Keratinocyte (primary cell): Measurements from ENCODE around the gene PLB1. TPM values are rescaled to one million over a fixed set of nuclear protein-coding genes. Genes with fewer than 3 reads are reported as not detected.

Experiments used
- DNase-seq: peaks from one replicate; pipeline ENCODE4 v3.0.0-alpha.2; 2011; ENCODE audit warnings: low read depth, missing footprints, low spot score
- FAIRE-seq: peaks from 2 replicates; lab custom pipeline; 2011; peaks lifted over from hg19 to GRCh38; lab: Jason Lieb, UNC
- H2AFZ ChIP-seq: 2 replicates; pipeline ENCODE4 v1.6.0; 2012; ENCODE audit warnings: low read length, control low read depth, inconsistent platforms; ENCODE audit not compliant: control insufficient read depth
- H3K27ac ChIP-seq: 2 replicates; pipeline ENCODE4 v1.5.1; 2011; ENCODE audit warnings: low read length; ENCODE audit not compliant: control insufficient read depth, insufficient read depth
- H3K27me3 ChIP-seq: 3 replicates; pipeline ENCODE4 v1.6.0; 2011; ENCODE audit warnings: low read length; ENCODE audit not compliant: control insufficient read depth, insufficient read depth; ENCODE audit errors: extremely low read depth
- H3K36me3 ChIP-seq, 2 experiments: 2 replicates in 1 of 2; 3 replicates in 1 of 2; pipeline ENCODE4 v1.5.1; 2011; ENCODE audit warnings: low read length in 2 of 2, mild to moderate bottlenecking in 1 of 2; ENCODE audit not compliant: control insufficient read depth in 2 of 2, insufficient read depth in 2 of 2; ENCODE audit errors: extremely low read depth in 1 of 2
- H3K4me1 ChIP-seq: 3 replicates; pipeline ENCODE4 v1.5.1; 2011; ENCODE audit warnings: low read length; ENCODE audit not compliant: control insufficient read depth, insufficient read depth; ENCODE audit errors: extremely low read depth
- H3K4me2 ChIP-seq: 3 replicates; pipeline ENCODE4 v1.6.0; 2011; ENCODE audit warnings: low read depth, low read length; ENCODE audit not compliant: control insufficient read depth, insufficient read depth; ENCODE audit errors: extremely low read depth
- H3K4me3 ChIP-seq, 3 experiments: fragments of 200-600 bp in 1 of 3; sonication (generic) in 1 of 3; 2 replicates in 2 of 3; 3 replicates in 1 of 3; pipeline ENCODE4 v1.5.1; 2011 to 2016; ENCODE audit warnings: low read length in 3 of 3, mild to moderate bottlenecking in 3 of 3, control low read depth in 2 of 3, inconsistent platforms in 1 of 3, low read depth in 1 of 3, mixed read lengths in 1 of 3, mixed run types in 1 of 3, moderate library complexity in 1 of 3; ENCODE audit not compliant: control insufficient read depth in 2 of 3, insufficient read depth in 2 of 3; ENCODE audit errors: extremely low read depth in 1 of 3
- H3K79me2 ChIP-seq: 2 replicates; pipeline ENCODE4 v1.6.0; 2012; ENCODE audit warnings: low read length; ENCODE audit not compliant: control insufficient read depth, insufficient read depth
- H3K9ac ChIP-seq: 3 replicates; pipeline ENCODE4 v1.6.0; 2011; ENCODE audit warnings: low read length; ENCODE audit not compliant: control insufficient read depth, insufficient read depth; ENCODE audit errors: extremely low read depth
- H3K9me1 ChIP-seq: 3 replicates; pipeline ENCODE4 v1.6.0; 2011; ENCODE audit warnings: low read length; ENCODE audit not compliant: control insufficient read depth, insufficient read depth; ENCODE audit errors: extremely low read depth
- H3K9me3 ChIP-seq: 2 replicates; pipeline ENCODE4 v1.5.1; 2012; ENCODE audit warnings: low read depth, low read length; ENCODE audit not compliant: control insufficient read depth
- H4K20me1 ChIP-seq: 3 replicates; pipeline ENCODE4 v1.6.0; 2011; ENCODE audit warnings: low read length; ENCODE audit not compliant: control insufficient read depth, insufficient read depth; ENCODE audit errors: extremely low read depth
- EZH2 ChIP-seq: IDR thresholded peaks from one replicate; pipeline ENCODE4 v1.6.1; 2012; ENCODE audit warnings: inconsistent platforms, mild to moderate bottlenecking, low read length, moderate library complexity
- dilution Hi-C: fragments of 300-500 bp; cut with MboI; formaldehyde crosslinking; loops from one replicate; pipeline ENCODE4 v1.7.0; 2020; ENCODE audit warnings: low sequenced_read_pairs; ENCODE audit not compliant: extremely low pct_ligation_motif_present
- polyA plus RNA-seq, 5 experiments: library from polyadenylated mRNA; depleted of rRNA in 3 of 5; stranded (reverse) in 3 of 5; stranded (forward) in 1 of 5; unstranded in 1 of 5; fragments of >200 nt; gene quantifications; 1 replicate in 1 of 5; 2 replicates in 3 of 5; 3 replicates in 1 of 5; pipeline versions ENCODE4 v1.2.1 to v1.2.3, GENCODE V29; 2011 to 2012; ENCODE audit warnings: missing spikeins in 2 of 5, low read depth in 1 of 5, low replicate concordance in 1 of 5
- TF ChIP-seq, protein P1 (sequence below), 3 experiments: IDR thresholded peaks in 1 of 3; conservative IDR thresholded peaks in 1 of 3; optimal IDR thresholded peaks in 1 of 3; 2 replicates in 2 of 3; 3 replicates in 1 of 3; pipeline versions ENCODE3 to v1.5.1; 2011; ENCODE audit warnings: low read length in 3 of 3, mild to moderate bottlenecking in 3 of 3, moderate library complexity in 2 of 3, control low read depth in 1 of 3, inconsistent platforms in 1 of 3; ENCODE audit not compliant: insufficient read depth in 2 of 3; ENCODE audit errors: extremely low read depth in 1 of 3

The PLB1 gene
- polyA plus RNA-seq, 1 donor (not counting 4 experiments of a cell fraction or from before 2014, with no cell fraction given), result 6.7 TPM

DNA sequence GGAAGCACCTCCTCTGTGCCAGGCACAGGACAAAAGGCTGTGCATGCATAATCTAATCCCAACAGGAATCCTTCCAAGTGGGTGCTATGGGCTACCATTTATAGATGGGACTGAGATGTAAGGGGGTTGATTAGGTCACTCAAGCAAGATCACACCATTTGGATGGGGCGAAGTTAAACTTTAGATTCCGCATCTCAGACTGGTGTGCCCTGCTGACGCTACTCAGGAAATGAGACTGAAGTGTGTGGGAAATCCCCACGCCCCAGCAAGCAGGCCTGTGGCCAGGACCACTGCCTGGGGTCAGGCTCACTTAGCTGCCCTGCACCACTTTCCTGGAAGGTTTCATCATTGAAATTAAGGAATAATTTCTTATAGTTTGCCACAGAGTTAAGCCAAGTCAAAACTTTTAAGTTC, 185.3 kb downstream of the PLB1 start:
- DNase-seq (no peak), FAIRE-seq (no peak)
- Histone ChIP-seq H3K4me2 (peak overlapping the region; percentile 41), H3K36me3 (no peaks in the 10 kb centered on the region), H3K9ac (peak overlapping the region; percentile 52), H3K79me2 (no peaks in the 10 kb centered on the region), H4K20me1 (no peaks in the 10 kb centered on the region), H3K9me1 (no peaks in the 10 kb centered on the region), H3K27ac (peak overlapping the region; percentile 70), H3K4me1 (peaks cover 28% of the 10 kb centered on the region), H2AFZ (peak overlapping the region; percentile 50), H3K4me3 (no peak overlapping the region), H3K27me3 (no peaks in the 10 kb centered on the region), H3K9me3 (no peaks in the 10 kb centered on the region)
- dilution Hi-C loops, result no loop called here
- TF ChIP-seq, protein P1, sequence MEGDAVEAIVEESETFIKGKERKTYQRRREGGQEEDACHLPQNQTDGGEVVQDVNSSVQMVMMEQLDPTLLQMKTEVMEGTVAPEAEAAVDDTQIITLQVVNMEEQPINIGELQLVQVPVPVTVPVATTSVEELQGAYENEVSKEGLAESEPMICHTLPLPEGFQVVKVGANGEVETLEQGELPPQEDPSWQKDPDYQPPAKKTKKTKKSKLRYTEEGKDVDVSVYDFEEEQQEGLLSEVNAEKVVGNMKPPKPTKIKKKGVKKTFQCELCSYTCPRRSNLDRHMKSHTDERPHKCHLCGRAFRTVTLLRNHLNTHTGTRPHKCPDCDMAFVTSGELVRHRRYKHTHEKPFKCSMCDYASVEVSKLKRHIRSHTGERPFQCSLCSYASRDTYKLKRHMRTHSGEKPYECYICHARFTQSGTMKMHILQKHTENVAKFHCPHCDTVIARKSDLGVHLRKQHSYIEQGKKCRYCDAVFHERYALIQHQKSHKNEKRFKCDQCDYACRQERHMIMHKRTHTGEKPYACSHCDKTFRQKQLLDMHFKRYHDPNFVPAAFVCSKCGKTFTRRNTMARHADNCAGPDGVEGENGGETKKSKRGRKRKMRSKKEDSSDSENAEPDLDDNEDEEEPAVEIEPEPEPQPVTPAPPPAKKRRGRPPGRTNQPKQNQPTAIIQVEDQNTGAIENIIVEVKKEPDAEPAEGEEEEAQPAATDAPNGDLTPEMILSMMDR (optimal IDR thresholded peaks at IDR 0.05 in 1 of 3, IDR thresholded peaks at IDR 0.05 in 1 of 3, conservative IDR thresholded peaks at IDR 0.05 in 1 of 3; ENCODE audit: extremely low read depth in 1 of 3, insufficient read depth in 2 of 3, low read length in 3 of 3), result no peak
- no peak for TF ChIP-seq EZH2

DNA sequence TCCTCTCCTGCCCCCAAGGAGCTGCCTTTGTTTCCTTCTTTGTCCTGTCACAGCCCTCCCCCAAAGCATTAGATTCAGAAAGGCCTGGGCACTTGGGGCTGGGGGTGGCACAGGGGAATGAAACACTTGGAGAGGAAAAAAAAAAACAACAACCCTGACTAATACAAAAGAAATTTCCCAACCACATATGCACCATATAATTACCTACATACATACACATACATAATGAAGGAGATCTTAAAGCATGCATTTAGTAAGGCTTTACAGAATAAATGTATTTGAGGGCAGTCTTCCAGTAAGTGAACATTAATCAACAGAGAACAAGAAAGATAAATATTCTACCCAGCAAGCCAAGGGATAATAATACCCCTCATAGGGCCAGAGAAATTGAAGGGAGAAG, 185.7 kb downstream of the PLB1 start:
- no peak for DNase-seq
- H3K4me1 ChIP-seq, result peaks cover 28% of the 10 kb centered on the region
- dilution Hi-C loops, result no loop called here
- TF ChIP-seq, protein P1 (optimal IDR thresholded peaks at IDR 0.05 in 1 of 3, IDR thresholded peaks at IDR 0.05 in 1 of 3, conservative IDR thresholded peaks at IDR 0.05 in 1 of 3; ENCODE audit: extremely low read depth in 1 of 3, insufficient read depth in 2 of 3, low read length in 3 of 3), result no peak
- TF ChIP-seq EZH2, result no peak
- no peaks in the 10 kb centered on the region for H3K27me3 ChIP-seq
- H3K9me1 ChIP-seq, result no peaks in the 10 kb centered on the region
- no peak overlapping the region for H3K4me3 ChIP-seq
- H3K9me3 ChIP-seq, result no peaks in the 10 kb centered on the region
- H3K36me3 ChIP-seq, result no peaks in the 10 kb centered on the region
- H3K27ac ChIP-seq, result peak overlapping the region; percentile 70
- peak overlapping the region; percentile 52 for H3K9ac ChIP-seq
- H3K4me2 ChIP-seq, result peak overlapping the region; percentile 41
- no peak for FAIRE-seq
- H2AFZ ChIP-seq, result no peak overlapping the region
- H4K20me1 ChIP-seq, result no peaks in the 10 kb centered on the region
- H3K79me2 ChIP-seq, result no peaks in the 10 kb centered on the region
